ENCODE data around the gene LRRC8E. TPM values are rescaled to one million over a fixed set of nuclear protein-coding genes. Genes with fewer than 3 reads are reported as not detected.
A peak's percentile ranks its signal among the peaks of the same experiment; 100 is the strongest.

LRRC8E gene
- total RNA-seq, 6 experiments from 2014 or later, result 4.9 to 7.3 (median 6.1) TPM

- no peaks in the 10 kb centered on the region for H3K9me3 Mint-ChIP-seq
These were observed 15.1 kb downstream of the LRRC8E start, which contains the start of gene MAP2K7 for GRCh38 chr19:7903244-7904073. Gene MAP2K7 (plus strand): TSS chr19:7903877. CDS start chr19:7903945, 68 bp downstream.

GRCh38 chr19:7904074-7905020 lies 16.0 kb downstream of the LRRC8E start:
- Mint-ChIP-seq H3K27ac (peak overlapping the region; percentile 91), H3K9me3 (no peaks in the 10 kb centered on the region), H3K27me3 (ENCODE audit: insufficient read depth) (peaks cover 5% of the 10 kb centered on the region), H3K4me3 (peak overlapping the region; percentile 93), H3K4me1 (ENCODE audit: low read depth) (peaks cover 21% of the 10 kb centered on the region), H3K36me3 (ENCODE audit: low read depth) (peaks cover 7% of the 10 kb centered on the region)
- no peak for DNase-seq
- TF ChIP-seq, protein P1, sequence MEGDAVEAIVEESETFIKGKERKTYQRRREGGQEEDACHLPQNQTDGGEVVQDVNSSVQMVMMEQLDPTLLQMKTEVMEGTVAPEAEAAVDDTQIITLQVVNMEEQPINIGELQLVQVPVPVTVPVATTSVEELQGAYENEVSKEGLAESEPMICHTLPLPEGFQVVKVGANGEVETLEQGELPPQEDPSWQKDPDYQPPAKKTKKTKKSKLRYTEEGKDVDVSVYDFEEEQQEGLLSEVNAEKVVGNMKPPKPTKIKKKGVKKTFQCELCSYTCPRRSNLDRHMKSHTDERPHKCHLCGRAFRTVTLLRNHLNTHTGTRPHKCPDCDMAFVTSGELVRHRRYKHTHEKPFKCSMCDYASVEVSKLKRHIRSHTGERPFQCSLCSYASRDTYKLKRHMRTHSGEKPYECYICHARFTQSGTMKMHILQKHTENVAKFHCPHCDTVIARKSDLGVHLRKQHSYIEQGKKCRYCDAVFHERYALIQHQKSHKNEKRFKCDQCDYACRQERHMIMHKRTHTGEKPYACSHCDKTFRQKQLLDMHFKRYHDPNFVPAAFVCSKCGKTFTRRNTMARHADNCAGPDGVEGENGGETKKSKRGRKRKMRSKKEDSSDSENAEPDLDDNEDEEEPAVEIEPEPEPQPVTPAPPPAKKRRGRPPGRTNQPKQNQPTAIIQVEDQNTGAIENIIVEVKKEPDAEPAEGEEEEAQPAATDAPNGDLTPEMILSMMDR (IDR thresholded peaks at IDR 0.05), result no peak

More at GRCh38 chr19:7903244-7904073, 15.1 kb downstream of the LRRC8E start, which contains the start of gene MAP2K7:
- peak; percentile 99 for DNase-seq
- Mint-ChIP-seq H3K27ac (peak within 1 kb of the TSS; percentile 91), H3K27me3 (ENCODE audit: insufficient read depth) (peaks cover 5% of the 10 kb centered on the region), H3K36me3 (ENCODE audit: low read depth) (peaks cover 7% of the 10 kb centered on the region), H3K4me1 (ENCODE audit: low read depth) (peaks cover 21% of the 10 kb centered on the region), H3K4me3 (peak within 1 kb of the TSS; percentile 93)
- TF ChIP-seq, protein P1 (IDR thresholded peaks at IDR 0.05), result peak; percentile 77

GRCh38 chr19:7905268-7905667 lies 17.0 kb downstream of the LRRC8E start:
- H3K27ac Mint-ChIP-seq, result peak overlapping the region; percentile 91
- no peaks in the 10 kb centered on the region for H3K9me3 Mint-ChIP-seq
- TF ChIP-seq, protein P1 (IDR thresholded peaks at IDR 0.05), result no peak
- H3K4me3 Mint-ChIP-seq, result peak overlapping the region; percentile 91
- peaks cover 5% of the 10 kb centered on the region for H3K27me3 Mint-ChIP-seq (ENCODE audit: insufficient read depth)
- H3K4me1 Mint-ChIP-seq (ENCODE audit: low read depth), result peaks cover 21% of the 10 kb centered on the region
- H3K36me3 Mint-ChIP-seq (ENCODE audit: low read depth), result peaks cover 7% of the 10 kb centered on the region
- no peak for DNase-seq

GRCh38 chr19:7905859-7906258 lies 17.5 kb downstream of the LRRC8E start:
- DNase-seq, result no peak
- Mint-ChIP-seq H3K27ac (peak overlapping the region; percentile 51; the same call in 1 of the 2 replicates), H3K27me3 (ENCODE audit: insufficient read depth) (peaks cover 5% of the 10 kb centered on the region), H3K4me1 (ENCODE audit: low read depth) (peaks cover 21% of the 10 kb centered on the region), H3K36me3 (ENCODE audit: low read depth) (peaks cover 7% of the 10 kb centered on the region), H3K4me3 (peak overlapping the region; percentile 69), H3K9me3 (no peaks in the 10 kb centered on the region)
- TF ChIP-seq, protein P1 (IDR thresholded peaks at IDR 0.05), result no peak

DNA sequence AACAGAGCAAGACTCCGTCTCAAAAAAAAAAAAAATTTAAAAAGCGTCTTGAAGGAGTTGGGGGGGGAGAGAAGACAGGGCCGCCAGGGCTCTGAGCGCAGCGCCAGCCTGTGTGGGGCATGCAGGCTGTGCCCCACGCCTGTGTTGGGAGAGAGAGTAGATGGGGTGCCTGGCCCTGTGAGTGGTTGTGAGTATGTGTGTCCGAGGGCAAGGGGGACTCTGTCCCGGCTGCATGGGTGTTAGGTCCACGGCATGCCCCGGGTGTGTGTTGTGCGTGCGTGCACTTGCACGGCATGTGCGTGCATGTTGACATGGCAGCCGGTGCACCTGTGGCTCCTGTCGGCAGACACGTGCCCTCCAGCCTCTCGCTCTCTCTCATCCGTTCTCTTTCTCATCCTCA lies 18.8 kb downstream of the LRRC8E start:
- TF ChIP-seq, protein P1 (IDR thresholded peaks at IDR 0.05), result no peak
- H3K4me3 Mint-ChIP-seq, result no peak overlapping the region
- H3K9me3 Mint-ChIP-seq, result no peaks in the 10 kb centered on the region
- peaks cover 7% of the 10 kb centered on the region for H3K36me3 Mint-ChIP-seq (ENCODE audit: low read depth)
- H3K4me1 Mint-ChIP-seq (ENCODE audit: low read depth), result peaks cover 21% of the 10 kb centered on the region
- H3K27me3 Mint-ChIP-seq (ENCODE audit: insufficient read depth), result peaks cover 8% of the 10 kb centered on the region
- no peak for DNase-seq
- no peak overlapping the region for H3K27ac Mint-ChIP-seq

Measured in HFFc6 (cell line).